NT2/D1 (cell line): ENCODE results near the gene SLC19A3.

Experiments used
- SUZ12 ChIP-seq: IDR thresholded peaks from 2 replicates; pipeline ENCODE4 v1.6.1; 2011; ENCODE audit not compliant: insufficient read length, insufficient read depth; ENCODE audit errors: extremely low read depth
- YY1 ChIP-seq: IDR thresholded peaks from 2 replicates; pipeline ENCODE4 v1.6.1; 2011; ENCODE audit not compliant: insufficient read length, insufficient read depth

- no peak for TF ChIP-seq SUZ12
- TF ChIP-seq YY1 = no peak
These were observed 4.5 kb downstream of the SLC19A3 start for GRCh38 chr2:227713291-227713690.
